Measurements from ENCODE around the gene NECAB2.

GRCh38 chr16:84042308-84042878, 74.3 kb downstream of the NECAB2 start, which contains the start of gene SLC38A8:
- TF ChIP-seq POLR2A (IDR thresholded peaks at IDR 0.05): no peak
- TF ChIP-seq, protein P1, sequence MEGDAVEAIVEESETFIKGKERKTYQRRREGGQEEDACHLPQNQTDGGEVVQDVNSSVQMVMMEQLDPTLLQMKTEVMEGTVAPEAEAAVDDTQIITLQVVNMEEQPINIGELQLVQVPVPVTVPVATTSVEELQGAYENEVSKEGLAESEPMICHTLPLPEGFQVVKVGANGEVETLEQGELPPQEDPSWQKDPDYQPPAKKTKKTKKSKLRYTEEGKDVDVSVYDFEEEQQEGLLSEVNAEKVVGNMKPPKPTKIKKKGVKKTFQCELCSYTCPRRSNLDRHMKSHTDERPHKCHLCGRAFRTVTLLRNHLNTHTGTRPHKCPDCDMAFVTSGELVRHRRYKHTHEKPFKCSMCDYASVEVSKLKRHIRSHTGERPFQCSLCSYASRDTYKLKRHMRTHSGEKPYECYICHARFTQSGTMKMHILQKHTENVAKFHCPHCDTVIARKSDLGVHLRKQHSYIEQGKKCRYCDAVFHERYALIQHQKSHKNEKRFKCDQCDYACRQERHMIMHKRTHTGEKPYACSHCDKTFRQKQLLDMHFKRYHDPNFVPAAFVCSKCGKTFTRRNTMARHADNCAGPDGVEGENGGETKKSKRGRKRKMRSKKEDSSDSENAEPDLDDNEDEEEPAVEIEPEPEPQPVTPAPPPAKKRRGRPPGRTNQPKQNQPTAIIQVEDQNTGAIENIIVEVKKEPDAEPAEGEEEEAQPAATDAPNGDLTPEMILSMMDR (IDR thresholded peaks at IDR 0.05): no peak

Measured in vagina (tissue), 2 donors.